ENCODE measurements around the gene DIAPH3.
"Not testable (repeated sequence)": the region's sequence is repeated elsewhere in the genome, so short reads cannot be mapped to it uniquely, and the experiment has no call there.

The DIAPH3 gene

GRCh38 chr13:60091573-60091972, 72.2 kb downstream of the DIAPH3 start:
- no peak for DNase-seq

DNA sequence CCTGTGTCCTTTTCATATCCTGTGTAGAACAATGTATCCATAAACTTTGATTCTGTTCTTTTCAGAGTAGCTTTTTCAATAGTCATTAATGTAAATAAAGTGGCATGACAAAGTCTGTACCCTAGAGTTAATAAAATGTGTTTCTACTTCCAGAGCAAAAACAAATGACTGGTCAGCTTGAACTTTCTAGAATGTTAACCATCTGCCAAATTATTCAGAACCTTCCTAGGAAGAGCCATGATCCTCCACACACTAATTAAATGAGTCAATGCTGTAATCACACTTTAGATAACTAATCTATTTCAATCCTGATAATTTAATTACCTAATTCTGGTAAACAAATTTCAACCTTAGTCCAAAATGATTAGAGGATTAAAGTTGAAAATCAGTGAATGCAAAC, 73.2 kb downstream of the DIAPH3 start:
- no peak for DNase-seq

DNA sequence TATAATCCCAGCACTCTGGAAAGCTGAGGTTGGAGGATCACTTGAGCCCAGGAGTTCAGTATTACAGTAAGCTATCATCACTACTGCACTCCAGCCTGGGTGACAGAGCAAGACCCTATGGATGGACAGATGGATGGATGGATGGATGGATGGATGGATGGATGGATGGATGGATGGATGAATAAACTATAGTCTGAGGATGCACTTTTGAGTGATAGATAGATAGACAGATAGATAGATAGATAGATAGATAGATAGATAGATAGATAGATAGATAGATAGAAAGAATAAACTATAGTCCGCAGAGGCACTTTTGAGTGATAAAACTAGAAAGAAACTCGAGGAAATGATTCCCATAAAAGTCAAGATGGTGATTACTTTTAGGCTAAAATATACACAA, 79.9 kb downstream of the DIAPH3 start:
- not testable (repeated sequence) for DNase-seq

GRCh38 chr13:60080850-60081249, 82.9 kb downstream of the DIAPH3 start:
- DNase-seq: no peak

DNA sequence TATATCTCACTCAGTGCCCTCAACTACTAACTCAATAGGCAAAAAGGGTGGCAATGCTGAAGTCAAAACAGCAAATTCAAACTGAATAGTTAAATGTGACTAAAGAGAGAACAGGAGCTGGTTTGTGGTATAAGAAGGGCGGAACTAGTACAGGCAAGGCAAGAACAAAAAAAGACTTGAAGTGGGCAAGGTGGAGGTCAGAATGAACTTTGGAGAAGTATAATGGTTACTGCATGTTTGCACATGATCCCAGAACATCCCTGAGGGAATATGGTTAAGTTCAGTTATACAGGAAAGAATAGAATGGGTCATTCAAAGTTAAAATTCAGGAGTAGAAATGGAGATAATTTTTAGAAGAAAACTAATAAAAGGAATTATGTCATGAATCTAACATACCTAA, 85.5 kb downstream of the DIAPH3 start:
- DNase-seq: no peak

- no peak for DNase-seq
Measured at GRCh38 chr13:60075850-60076249, 87.9 kb downstream of the DIAPH3 start.

GRCh38 chr13:60074397-60074796, 89.3 kb downstream of the DIAPH3 start:
- no peak for DNase-seq

DNA sequence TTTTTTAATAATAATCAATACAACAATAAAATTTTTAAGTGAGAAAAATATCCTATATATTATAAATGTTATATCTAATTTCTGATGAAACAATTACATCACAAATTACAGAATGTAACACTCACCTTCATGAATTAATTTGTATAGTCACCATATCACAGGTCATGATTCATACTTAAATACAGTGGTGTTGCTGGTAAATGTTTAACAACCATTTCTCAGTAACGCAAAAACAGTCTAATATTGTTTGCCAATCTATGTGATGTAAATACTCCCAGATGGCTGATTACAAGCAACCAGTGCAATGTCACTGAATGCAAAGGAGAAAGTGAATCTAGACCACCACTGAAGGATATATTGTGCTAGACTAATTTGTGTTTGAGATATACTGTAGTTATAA, 97.5 kb downstream of the DIAPH3 start:
- no peak for DNase-seq

DNA sequence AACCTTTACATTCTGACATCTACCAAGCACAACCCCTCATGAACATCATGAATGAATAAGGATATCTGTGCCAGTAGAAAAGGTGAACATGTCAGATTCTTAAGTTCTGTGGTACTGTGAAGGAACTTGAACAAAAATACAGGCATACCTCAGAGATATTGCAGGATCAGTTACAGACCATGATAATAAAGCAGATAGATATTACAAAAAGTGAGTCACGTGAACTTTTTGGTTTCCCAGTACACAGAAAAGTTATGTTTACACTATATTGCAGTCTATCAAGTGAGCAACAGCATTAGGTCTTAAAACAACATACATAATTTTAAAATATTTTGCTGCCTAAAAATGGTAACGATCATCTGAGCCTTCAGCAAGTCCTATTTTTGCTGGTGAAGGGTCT, 101.2 kb downstream of the DIAPH3 start:
- no peak for DNase-seq

- DNase-seq: no peak
Measured at GRCh38 chr13:60061737-60062136, 102.0 kb downstream of the DIAPH3 start.

- DNase-seq: no peak
Measured at GRCh38 chr13:60051754-60052285, 111.9 kb downstream of the DIAPH3 start.

DNA sequence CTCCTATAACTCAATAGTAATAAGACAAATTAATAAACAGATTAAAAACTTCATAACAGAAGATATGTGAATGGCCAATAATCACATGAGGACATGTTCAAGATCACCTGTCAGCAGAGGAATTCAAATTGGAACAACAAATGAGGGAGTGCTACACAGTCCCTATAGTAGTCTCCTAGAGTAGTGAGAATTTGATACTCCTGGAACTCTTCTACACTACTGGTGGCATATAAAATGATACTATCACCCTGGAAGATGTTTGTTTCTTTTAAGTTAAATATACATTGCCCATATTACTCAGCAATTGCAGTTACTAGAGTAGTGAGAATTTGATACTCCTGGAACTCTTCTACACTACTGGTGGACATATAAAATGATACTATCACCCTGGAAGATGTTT, 115.4 kb downstream of the DIAPH3 start:
- not testable (repeated sequence) for DNase-seq

- DNase-seq: no peak
Measured at GRCh38 chr13:60047918-60048317, 115.8 kb downstream of the DIAPH3 start.

GRCh38 chr13:60044321-60044720, 119.4 kb downstream of the DIAPH3 start:
- DNase-seq: no peak

DNA sequence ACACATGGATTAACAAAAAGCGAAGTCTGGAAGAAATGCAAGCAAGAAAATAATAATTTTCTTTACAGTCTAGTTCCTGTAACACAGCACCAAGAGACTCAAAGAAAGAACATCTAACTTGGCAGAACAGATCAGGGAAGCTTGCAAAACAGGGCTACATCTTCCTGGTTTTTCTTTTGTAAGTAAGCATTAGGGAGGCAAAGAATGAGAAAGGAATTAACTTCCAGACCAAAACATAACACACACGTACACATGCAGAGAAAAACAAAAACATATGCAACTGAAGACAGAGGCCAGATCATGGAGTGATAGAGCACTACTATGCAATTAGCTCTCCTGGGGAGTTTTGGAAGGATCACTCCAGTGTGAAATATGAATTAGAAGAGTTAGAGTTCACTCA, 120.5 kb downstream of the DIAPH3 start:
- no peak for DNase-seq

- DNase-seq: not testable (repeated sequence)
Measured at GRCh38 chr13:60040668-60041067, 123.1 kb downstream of the DIAPH3 start.

- DNase-seq: no peak
Measured at GRCh38 chr13:60035874-60036273, 127.9 kb downstream of the DIAPH3 start.

GRCh38 chr13:60032851-60033250, 130.9 kb downstream of the DIAPH3 start:
- DNase-seq: no peak

- no peak for DNase-seq
Measured at GRCh38 chr13:60028021-60028420, 135.7 kb downstream of the DIAPH3 start.

DNA sequence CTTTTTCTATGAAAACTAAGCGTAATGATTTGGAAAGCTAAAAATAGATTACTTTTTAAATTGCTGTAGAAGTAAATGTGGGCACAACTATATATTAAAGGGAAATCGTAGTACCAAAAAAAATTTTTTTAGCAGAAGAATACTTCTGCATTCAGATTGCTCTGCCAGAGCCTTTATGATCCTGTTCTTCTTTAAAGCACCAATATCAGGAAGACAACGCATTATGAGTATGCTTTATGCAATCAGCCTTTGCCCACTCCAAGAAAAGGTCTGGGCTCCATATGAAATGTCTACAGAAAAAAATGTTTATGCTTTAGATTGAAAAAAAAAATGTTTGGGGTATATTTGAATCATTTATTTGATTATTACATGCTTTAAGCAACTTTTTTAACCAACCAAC, 137.4 kb downstream of the DIAPH3 start:
- no peak for DNase-seq

- no peak for DNase-seq
Measured at GRCh38 chr13:60020288-60020687, 143.4 kb downstream of the DIAPH3 start.

- no peak for DNase-seq
Measured at GRCh38 chr13:60019119-60019993, 144.4 kb downstream of the DIAPH3 start.

- no peak for DNase-seq
Measured at GRCh38 chr13:60018536-60018935, 145.2 kb downstream of the DIAPH3 start.

DNA sequence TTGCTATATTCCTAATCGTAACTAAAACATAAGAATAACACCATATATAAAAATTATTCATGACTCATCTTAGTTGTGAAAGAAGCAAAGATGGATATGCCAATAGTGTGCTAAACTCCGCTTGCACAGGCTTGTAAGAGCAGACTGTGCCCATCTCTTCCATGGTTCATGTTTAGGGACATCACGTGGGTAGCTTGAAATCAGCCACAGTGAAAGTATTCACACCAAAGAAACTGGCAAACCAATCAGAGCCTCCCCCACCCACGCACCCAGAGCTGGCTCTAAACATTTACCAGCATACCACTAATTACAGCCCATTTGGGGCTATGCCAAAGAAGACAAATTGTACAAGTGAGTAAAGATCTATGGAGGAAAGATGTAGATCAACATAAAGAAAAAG, 147.5 kb downstream of the DIAPH3 start:
- DNase-seq: no peak

DNA sequence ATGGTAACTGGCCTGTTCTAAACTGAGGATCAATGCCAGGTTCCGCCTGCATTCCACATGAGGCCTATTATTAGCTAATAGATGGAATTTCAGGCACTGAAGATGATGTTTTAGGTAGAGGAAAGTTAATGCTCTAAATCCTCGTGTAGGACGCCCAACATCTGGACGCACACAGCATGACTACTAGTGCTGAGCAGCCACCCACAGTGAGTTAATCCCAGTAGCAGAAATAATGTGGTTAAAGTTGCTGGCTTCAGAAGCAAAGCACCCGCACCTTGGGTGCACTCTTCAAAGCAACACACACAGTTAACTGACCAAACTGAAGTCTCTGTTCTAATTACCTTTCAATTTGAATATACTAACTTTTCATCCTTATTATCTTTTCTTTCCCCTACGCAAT, 150.6 kb downstream of the DIAPH3 start:
- no peak for DNase-seq
